HuH-7 (cell line): ENCODE measurements around the gene PACS1.

Experiments used
- DNase-seq: peaks from one replicate; pipeline ENCODE4 v3.0.0; 2011; ENCODE audit warnings: low spot score

The PACS1 gene

GRCh38 chr11:66289548-66290329 lies 219.7 kb downstream of the PACS1 start:
- DNase-seq: peak; percentile 100

GRCh38 chr11:66290330-66290621 lies 220.2 kb downstream of the PACS1 start:
- no peak for DNase-seq

GRCh38 chr11:66291303-66291705 lies 221.2 kb downstream of the PACS1 start:
- no peak for DNase-seq

DNA sequence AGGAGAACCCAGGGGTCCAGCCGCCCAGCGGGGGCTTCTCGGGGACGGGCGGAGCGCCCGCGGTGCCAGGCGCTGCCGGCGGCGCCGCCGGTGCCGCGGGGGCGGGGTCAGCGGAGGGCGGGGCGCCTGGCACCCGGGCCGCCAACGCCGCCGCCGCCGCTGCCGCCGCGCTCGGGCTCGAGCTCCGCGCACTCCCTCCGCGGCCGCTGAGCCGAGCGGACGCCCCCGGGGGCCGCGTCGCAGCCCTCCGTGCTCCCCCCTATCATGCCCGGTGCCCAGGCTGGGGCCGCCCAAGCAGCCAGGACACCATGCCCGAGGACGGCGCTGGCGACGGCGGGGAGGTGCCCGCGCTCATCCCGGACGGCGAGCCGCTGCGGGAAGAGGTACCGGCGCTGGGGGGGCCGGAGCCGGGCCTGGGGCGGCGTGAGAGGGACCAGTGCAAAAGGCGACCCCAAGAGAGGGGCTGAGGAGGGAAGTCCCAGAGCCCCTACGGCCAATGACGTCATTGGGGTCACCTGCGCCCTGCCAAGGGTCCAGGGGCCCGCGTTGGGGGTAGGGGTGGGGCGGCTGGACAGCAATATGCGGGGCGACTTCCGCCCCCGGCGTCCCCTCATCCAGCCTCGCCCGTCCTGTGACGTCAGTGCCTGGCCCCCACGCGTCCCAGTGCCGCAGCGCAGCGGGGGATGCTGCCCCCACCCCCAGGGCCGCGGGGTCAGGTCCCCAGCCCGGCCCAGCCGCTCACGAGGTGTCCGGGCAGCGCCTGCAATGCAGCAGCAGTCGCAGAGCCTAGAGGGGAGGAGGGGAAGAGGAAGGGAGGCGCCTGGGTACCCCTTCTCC lies 221.9 kb downstream of the PACS1 start, which contains the start of gene TMEM151A:
TMEM151A (plus strand) TSS at position 189 of the 837 bp plus-strand sequence; CDS start at position 309, 120 bp downstream.
- DNase-seq: peak; percentile 84

DNA sequence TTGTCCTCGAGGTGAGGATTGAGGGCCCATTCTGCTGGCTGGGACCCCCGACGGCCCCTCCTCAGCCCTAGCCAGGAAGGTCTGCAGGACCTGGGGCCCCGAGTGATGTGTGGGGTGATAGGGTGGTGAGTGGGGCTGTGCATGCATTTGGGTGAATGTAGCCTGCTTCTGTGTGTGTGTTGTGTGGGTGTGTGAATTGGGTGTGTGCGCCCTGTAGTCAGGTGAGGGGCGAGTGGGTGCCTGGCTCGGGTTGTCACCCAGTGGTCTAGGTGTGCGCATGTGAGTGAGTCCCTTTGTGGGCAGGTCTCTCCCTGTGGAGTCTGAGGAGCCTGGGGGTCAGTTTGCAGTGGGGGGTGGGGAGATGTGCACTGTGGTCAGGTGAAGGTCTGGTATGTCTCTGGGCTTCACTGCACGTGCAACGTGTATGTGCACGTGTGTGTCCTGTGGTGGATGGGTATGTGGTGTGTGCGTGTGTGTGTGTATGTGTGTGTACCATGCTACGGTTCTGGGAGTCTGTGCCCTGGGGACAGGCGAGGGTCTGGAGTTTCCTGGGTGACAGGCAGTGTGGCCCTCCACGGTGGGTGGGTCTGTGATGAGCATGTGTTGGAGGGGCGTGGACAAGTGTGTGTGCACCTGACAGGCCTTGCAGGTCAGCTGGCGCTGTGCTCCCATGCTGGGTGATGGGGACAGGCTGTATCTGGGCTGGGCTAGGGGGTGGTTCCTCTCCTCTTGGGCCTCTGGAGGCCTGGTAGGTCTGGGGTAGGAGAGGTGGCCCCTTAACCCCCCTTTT lies 222.7 kb downstream of the PACS1 start:
- DNase-seq: no peak

DNA sequence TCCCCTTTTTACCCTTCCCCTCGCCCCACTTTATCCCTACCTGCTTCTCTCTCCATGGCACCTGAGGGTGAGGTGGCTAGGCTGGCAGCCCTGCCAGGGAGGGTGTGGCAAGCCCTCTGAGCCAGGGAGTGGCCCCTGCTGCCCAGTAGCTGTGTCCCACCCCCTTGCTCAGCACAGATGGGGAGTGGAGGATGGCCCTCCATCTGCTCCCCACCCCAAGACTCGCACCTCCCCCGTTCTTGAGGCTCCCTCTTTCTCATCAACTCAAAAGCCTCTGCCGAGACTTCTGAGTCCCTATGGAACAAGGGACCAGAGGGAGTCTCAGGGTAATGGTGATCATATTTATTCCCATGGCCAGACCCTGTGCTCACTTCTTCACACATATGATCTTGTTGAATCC lies 223.3 kb downstream of the PACS1 start:
- no peak for DNase-seq

DNA sequence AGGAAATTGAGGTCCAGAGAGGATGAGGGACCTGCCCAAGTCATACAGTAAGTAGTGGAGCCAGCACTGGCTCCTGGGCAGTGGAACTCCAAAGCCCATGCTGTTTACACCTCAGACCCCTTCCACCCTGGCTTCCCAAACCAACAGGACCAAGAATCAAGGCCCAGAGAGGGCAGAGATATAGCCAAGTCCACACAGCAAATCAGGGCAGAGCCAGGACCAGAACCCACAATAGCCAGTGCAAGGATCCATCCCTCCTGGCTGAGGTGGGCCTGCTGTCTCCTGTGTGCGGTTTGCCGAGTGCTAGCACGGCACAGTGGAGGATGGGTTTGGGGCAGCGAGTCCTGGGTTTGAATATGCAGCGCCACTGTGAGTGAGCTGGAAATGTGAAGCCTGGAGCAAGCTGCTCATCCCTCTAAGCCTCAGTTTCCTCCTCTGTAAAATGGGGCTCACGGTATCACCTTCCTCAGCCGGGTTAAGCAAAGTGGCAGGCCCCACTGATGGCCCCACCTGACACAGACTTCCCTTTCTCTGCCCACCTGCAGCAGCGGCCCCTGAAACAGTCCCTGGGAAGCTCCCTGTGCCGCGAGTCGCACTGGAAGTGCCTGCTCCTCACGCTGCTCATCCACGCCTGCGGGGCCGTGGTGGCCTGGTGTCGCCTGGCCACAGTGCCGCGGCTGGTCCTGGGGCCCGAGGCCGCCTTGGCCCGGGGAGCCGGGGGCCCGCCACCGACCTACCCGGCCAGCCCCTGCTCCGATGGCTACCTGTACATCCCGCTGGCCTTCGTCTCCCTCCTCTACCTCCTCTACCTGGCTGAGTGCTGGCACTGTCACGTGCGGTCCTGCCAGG lies 223.9 kb downstream of the PACS1 start:
- no peak for DNase-seq
